Esophagus (tissue), 2 donors: ENCODE results near the gene PANK4. TPM values are rescaled to one million over a fixed set of nuclear protein-coding genes. Genes with fewer than 3 reads are reported as not detected.
A peak's percentile ranks its signal among the peaks of the same experiment; 100 is the strongest.

ENCODE experiments used
- H3K27ac ChIP-seq, 2 donors: one replicate each; pipeline ENCODE4 v1.5.1; 2013; ENCODE audit warnings: low read depth in 2 of 2, mild to moderate bottlenecking in 2 of 2, inconsistent platforms in 1 of 2, low read length in 1 of 2, moderate library complexity in 1 of 2
- H3K27me3 ChIP-seq, 2 donors: one replicate each; pipeline ENCODE4 v1.6.1; 2013; ENCODE audit warnings: low read length in 2 of 2, control low read depth in 1 of 2, mild to moderate bottlenecking in 1 of 2; ENCODE audit not compliant: insufficient read depth in 2 of 2, control insufficient read depth in 1 of 2
- H3K36me3 ChIP-seq, 2 donors: one replicate each; pipeline ENCODE4 v1.6.1; 2013; ENCODE audit warnings: low read length in 1 of 2; ENCODE audit not compliant: control insufficient read depth in 2 of 2, insufficient read depth in 2 of 2
- H3K4me1 ChIP-seq, 2 donors: one replicate each; pipeline ENCODE4 v1.6.1; 2013; ENCODE audit warnings: low read length in 1 of 2; ENCODE audit not compliant: control insufficient read depth in 2 of 2, insufficient read depth in 2 of 2
- H3K4me3 ChIP-seq, 2 donors: one replicate each; pipeline ENCODE4 v1.5.1; 2013; ENCODE audit warnings: low read length in 2 of 2, mild to moderate bottlenecking in 2 of 2, low read depth in 1 of 2, moderate library complexity in 1 of 2
- H3K9me3 ChIP-seq, 2 donors: one replicate each; pipeline ENCODE4 v1.6.1; 2013; ENCODE audit warnings: mild to moderate bottlenecking in 2 of 2, low read depth in 1 of 2, low read length in 1 of 2, moderate library complexity in 1 of 2; ENCODE audit not compliant: control insufficient read depth in 2 of 2, insufficient read depth in 1 of 2
- WGBS, 2 donors: extraction: QIAGEN DNeasy Blood & Tissue Kit; methylation state at CpG; one replicate each; pipeline ENCODE4 v1.1.7; 2013; 5-methylcytosine and 5-hydroxymethylcytosine counted together
- polyA plus RNA-seq, 2 donors: library from polyadenylated mRNA; stranded (reverse); fragments of 200-250 nt; gene quantifications; one replicate each; pipeline ENCODE4 v1.2.3, GENCODE V29; 2013
- donor health status: healthy with polysubstance abuse.
- donor health status: Bipolar disorder and iron deficiency.

The PANK4 gene
- polyA plus RNA-seq, 2 donors: 10.1 to 15.4 TPM

DNA sequence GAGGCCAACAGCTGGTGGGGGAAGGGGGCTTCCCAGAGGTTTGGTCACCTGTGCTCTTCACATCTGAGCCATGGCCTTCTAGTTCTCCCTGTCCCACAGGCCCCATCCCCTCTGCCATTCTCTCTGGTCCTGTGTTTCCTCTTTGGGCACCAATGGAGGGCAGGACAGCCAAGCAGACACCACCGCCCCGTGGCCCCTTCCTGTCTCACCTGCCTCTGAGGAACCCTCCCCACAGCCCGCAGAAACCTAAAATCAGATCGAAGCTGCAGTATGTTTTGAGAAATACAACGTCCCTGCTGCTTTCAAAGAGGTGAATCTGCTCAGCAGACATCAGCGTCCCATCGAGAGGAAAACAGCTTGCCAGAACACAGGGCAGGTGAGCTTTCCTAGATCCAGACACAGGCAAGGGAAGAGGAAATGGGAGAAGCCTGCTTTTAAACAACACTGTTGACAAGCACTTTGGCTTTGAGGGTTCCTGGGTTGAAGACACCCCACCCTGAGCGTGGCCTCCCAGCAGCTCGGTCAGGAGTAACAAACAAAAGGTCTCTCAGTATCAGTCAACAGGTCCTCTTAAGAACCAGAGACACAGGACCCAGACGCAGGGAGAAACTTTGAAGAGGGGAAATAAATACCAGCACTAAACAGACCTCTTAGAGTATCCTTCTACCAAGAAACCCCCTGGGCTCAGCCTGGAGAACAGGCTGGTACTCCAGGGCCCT is 2.3 kb downstream of the PANK4 start:
- H3K27me3 ChIP-seq: no peaks in the 10 kb centered on the region
- H3K4me3 ChIP-seq: no peak overlapping the region
- H3K36me3 ChIP-seq: peaks cover 10 to 24% of the 10 kb centered on the region in 2 donors
- 59 to 68% methylated on average over 10 of the region's 10 CpGs for WGBS, 2 donors
- H3K27ac ChIP-seq: peak overlapping the region in 1 of 2 donors; percentile 2
- H3K4me1 ChIP-seq: peaks cover 27 to 36% of the 10 kb centered on the region in 2 donors
- no peaks in the 10 kb centered on the region for H3K9me3 ChIP-seq

DNA sequence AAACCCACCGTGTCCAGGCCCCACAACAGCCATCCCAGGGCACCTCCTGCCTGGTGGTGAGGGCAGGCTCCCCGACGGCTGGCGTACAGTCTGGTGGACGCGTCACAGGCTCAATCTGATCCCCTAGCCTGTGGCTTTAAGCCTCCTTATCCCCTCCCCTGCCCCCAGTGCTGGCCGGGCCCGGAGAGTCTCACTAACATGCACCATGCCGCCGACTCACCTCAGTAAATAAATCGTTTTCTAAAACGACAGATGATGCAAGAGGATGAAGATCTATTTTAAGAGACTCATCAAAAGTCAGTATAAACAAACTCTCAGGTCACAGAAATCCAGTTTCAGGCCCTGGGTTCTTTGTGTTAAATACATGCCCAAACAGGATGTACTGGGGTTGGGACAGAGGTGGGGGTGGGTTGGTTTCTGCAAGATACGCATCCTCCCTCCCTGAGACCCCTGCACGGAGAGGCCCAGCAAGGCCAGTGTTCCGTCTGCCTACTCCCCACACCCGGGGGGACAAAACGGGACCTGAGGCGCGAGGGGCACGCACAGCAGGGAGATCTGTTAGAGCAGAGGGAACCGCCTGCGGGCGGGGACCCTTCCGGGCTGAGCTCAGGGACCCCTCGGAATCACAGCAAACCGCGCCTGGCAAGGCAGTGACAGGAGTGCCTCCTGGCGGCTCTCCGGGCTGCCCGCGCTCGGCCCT is 3.1 kb downstream of the PANK4 start:
- Histone ChIP-seq H3K36me3 (peaks cover 16 to 31% of the 10 kb centered on the region in 2 donors), H3K4me1 (peaks cover 25 to 36% of the 10 kb centered on the region in 2 donors), H3K9me3 (no peaks in the 10 kb centered on the region), H3K4me3 (no peak overlapping the region), H3K27me3 (no peaks in the 10 kb centered on the region), H3K27ac (peak overlapping the region in 1 of 2 donors; percentile 18)
- 48 to 53% methylated on average over 32 of the region's 32 CpGs for WGBS, 2 donors

DNA sequence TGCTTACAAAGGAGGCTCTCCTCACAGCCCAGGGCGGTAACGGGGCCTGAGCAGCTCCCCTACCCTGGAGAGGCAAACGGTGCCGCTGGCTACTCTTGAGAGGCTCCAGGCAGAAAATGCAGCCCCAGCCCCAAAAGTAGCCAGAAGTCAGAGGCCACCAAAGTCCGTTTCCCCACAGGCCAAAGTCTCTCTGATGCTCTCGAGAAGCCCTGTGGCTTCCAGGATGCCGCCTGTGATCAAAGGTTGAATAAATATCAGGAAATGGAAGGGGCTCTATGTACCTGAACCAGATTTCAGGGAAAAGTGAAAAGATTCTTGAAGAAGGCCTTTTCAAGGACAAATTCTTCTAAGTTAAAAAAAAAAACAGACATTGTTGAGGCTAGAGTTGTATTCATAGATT is 4.2 kb downstream of the PANK4 start:
- Histone ChIP-seq H3K4me3 (no peak overlapping the region), H3K27me3 (no peaks in the 10 kb centered on the region), H3K9me3 (no peaks in the 10 kb centered on the region), H3K36me3 (peaks cover 18 to 38% of the 10 kb centered on the region in 2 donors), H3K4me1 (peaks cover 15 to 25% of the 10 kb centered on the region in 2 donors), H3K27ac (no peak overlapping the region)
- WGBS, 2 donors: 89 to 91% methylated on average over 7 of the region's 7 CpGs

DNA sequence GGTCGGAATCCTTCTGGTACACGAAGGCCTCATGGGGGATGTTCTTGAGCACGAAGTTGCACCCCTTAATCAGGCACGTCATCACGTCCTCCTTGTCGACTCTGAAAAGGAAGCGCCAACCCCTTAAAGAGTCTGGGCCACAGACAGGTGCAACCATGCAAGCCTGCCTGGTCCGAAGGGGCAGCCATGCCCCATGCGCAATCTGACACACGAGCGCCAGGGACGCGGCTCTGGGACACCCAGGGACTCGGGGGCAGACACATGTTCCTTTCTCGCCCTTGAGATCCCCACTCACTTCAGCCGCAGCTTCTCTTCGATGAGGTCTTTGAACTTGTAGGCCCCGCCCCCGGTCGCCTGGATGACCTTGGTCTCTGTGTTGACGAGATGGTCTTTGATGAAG is 5.6 kb downstream of the PANK4 start:
- H3K27ac ChIP-seq: no peak overlapping the region
- no peaks in the 10 kb centered on the region for H3K9me3 ChIP-seq
- H3K4me3 ChIP-seq: no peak overlapping the region
- H3K27me3 ChIP-seq: no peaks in the 10 kb centered on the region
- H3K36me3 ChIP-seq: peaks cover 18 to 50% of the 10 kb centered on the region in 2 donors
- H3K4me1 ChIP-seq: peaks cover 12 to 19% of the 10 kb centered on the region in 2 donors
- 92 to 95% methylated on average over 21 of the region's 21 CpGs for WGBS, 2 donors

DNA sequence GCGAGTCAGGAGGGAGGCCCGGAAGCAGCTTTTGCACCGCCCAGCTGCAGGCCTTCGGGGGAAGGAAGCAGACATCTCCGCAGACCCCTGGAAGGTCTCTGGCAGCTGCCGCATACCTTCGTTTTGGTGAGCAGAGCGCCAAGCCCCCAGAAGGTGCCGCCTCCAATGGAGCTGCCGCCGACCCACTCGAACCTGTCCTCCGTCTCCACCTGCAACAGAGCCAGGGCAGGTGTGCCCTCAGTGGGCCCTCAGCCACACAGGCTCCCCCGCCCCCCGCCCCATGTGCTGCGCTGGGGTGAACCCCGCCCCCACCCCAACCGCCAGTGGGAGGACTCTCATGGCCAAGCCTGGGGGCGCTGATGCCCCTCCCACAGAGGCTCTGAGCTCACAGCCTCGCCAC is 6.2 kb downstream of the PANK4 start:
- peaks cover 12 to 17% of the 10 kb centered on the region in 2 donors for H3K4me1 ChIP-seq
- H3K27ac ChIP-seq: no peak overlapping the region
- peaks cover 18 to 56% of the 10 kb centered on the region in 2 donors for H3K36me3 ChIP-seq
- 92 to 95% methylated on average over 19 to 20 of the region's 20 CpGs for WGBS, 2 donors
- no peaks in the 10 kb centered on the region for H3K9me3 ChIP-seq
- H3K4me3 ChIP-seq: no peak overlapping the region
- H3K27me3 ChIP-seq: no peaks in the 10 kb centered on the region

DNA sequence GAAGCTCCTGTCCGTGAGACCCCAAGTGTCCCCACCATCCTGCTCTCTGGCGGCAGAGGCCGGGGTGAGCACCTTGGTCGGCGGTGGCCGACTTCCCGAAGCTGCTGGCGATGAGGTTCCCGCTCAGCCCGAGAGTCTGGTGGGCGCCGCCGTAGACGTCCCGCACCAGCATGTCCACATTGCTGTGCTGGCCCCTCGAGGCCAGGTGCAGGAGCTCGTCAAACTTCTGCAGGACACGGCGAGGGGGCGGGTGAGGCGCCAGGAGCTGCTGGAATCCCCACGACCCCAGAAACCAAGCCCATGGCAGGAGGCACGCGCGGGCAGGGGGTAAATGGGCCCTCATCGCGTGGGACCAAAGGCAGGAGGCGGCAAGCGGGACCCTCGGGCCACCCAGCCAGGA is 6.7 kb downstream of the PANK4 start:
- 91 to 97% methylated on average over 30 of the region's 30 CpGs for WGBS, 2 donors
- Histone ChIP-seq H3K9me3 (no peaks in the 10 kb centered on the region), H3K27me3 (no peaks in the 10 kb centered on the region), H3K36me3 (peaks cover 18 to 58% of the 10 kb centered on the region in 2 donors), H3K4me1 (peaks cover 8 to 12% of the 10 kb centered on the region in 2 donors), H3K27ac (no peak overlapping the region), H3K4me3 (no peak overlapping the region)

DNA sequence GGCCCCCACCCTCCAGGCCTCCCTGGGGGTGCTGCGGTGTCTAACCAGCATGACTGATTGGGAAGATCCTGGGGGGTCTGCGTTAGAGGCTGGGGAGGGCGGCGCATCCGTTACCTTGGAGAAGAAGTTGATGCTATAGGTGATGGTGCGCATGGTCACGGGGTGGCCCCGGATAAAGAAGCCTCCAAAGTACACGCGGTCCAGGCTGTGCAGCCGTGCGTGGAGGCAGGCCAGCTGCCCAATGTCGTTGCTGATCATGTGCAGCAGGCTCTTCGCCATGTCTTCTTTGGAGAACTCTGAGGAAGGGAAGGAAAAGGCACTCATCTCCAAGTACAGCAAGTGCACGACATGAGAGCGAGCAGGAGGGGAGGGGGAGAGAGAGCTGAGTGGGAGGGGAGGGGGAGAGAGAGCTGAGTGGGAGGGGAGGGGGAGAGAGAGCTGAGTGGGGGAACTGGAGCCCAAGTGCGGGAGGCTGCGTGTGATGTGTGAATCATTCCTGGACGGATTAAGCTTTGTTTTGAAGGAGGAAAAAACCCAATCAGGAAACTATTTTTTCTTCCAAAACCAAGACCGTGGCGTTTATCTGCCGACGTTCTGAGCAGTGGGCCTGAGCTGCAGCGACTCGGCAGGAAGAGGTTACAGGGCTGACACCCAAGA is 7.2 kb downstream of the PANK4 start:
- no peaks in the 10 kb centered on the region for H3K27me3 ChIP-seq
- WGBS, 2 donors: 88 to 90% methylated on average over 25 of the region's 25 CpGs

DNA sequence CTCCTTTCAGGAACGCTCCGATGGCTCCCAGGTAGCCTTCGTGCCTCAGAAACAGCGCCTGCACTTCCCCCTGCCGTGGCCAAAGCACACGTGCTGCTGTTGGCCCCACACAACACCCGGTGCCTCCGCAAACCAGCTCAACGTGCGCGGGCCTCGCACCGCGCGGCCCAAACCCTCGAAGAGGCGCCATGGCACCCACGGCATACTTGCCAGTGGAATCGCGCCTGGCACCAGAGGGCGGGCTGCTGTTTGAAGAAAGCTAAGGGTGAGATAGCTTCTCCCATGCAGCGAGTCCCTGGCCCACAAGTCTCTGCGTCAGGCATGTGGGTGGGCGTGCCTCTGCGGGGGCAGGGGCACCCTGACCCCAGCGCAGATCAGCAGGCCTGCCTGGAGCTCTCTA is 7.9 kb downstream of the PANK4 start:
- Histone ChIP-seq H3K27ac (no peak overlapping the region), H3K4me3 (no peak overlapping the region), H3K4me1 (peaks cover 0 to 3% of the 10 kb centered on the region in 2 donors), H3K36me3 (peaks cover 18 to 68% of the 10 kb centered on the region in 2 donors), H3K9me3 (no peaks in the 10 kb centered on the region), H3K27me3 (no peaks in the 10 kb centered on the region)
- WGBS, 2 donors: 95 to 96% methylated on average over 26 of the region's 26 CpGs

More for the DNA sequence above, 7.2 kb downstream of the PANK4 start:
- Histone ChIP-seq H3K4me3 (no peak overlapping the region), H3K9me3 (no peaks in the 10 kb centered on the region), H3K27ac (no peak overlapping the region), H3K36me3 (peaks cover 18 to 62% of the 10 kb centered on the region in 2 donors), H3K4me1 (peaks cover 2 to 8% of the 10 kb centered on the region in 2 donors)

DNA sequence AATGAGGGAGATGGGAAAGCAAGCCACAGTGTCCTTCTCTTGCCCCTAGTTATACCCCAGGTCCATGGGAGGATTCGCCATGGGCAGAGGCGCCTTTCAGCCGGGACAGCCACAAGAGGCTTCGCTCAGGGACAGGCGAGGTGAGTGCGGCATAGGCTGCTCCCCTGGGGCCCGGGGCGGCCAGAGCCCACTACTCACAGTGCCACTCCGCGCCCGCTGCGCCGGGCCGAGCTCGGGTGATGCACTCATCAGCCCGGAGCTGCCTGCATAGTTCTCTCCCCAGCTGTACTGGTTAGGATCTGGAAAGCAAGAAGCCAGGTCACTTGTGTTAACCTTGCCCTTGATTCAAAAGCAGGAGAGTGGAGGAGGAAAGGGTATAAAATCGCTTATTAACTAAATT is 8.4 kb downstream of the PANK4 start:
- peaks cover 18 to 73% of the 10 kb centered on the region in 2 donors for H3K36me3 ChIP-seq
- no peak overlapping the region for H3K27ac ChIP-seq
- H3K4me1 ChIP-seq: peaks cover 0 to under 1% of the 10 kb centered on the region in 2 donors
- H3K9me3 ChIP-seq: no peaks in the 10 kb centered on the region
- 94 to 96% methylated on average over 17 of the region's 17 CpGs for WGBS, 2 donors
- no peak overlapping the region for H3K4me3 ChIP-seq
- no peaks in the 10 kb centered on the region for H3K27me3 ChIP-seq
